ENCODE results near the gene CLPTM1.

CLPTM1 gene

DNA sequence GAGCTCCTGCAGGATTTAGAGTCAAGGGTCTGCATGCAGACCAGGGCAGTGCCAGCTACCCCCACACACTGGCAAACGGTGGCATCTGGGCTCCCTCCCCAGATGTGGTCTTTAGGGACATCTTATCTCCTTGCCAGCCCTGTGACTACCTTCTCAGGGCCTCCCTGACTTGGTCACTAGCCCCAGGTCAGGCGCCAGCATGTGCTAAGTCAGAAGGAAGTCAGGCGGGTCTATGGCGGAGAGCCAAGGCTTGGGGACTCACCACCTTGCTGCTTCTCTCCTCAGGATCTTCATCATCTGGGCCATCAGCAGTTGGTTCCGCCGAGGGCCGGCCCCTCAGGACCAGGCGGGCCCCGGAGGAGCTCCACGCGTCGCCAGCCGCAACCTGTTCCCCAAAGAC lies 17.6 kb downstream of the CLPTM1 start:
- Mint-ChIP-seq H3K9me3 (no peaks in the 10 kb centered on the region), H3K4me3 (no peak overlapping the region), H3K4me1 (no peaks in the 10 kb centered on the region), H3K27me3 (ENCODE audit: low read depth) (no peaks in the 10 kb centered on the region), H3K27ac (no peak overlapping the region), H3K36me3 (ENCODE audit: low read depth) (peaks cover 48% of the 10 kb centered on the region)
- TF ChIP-seq, protein P1, sequence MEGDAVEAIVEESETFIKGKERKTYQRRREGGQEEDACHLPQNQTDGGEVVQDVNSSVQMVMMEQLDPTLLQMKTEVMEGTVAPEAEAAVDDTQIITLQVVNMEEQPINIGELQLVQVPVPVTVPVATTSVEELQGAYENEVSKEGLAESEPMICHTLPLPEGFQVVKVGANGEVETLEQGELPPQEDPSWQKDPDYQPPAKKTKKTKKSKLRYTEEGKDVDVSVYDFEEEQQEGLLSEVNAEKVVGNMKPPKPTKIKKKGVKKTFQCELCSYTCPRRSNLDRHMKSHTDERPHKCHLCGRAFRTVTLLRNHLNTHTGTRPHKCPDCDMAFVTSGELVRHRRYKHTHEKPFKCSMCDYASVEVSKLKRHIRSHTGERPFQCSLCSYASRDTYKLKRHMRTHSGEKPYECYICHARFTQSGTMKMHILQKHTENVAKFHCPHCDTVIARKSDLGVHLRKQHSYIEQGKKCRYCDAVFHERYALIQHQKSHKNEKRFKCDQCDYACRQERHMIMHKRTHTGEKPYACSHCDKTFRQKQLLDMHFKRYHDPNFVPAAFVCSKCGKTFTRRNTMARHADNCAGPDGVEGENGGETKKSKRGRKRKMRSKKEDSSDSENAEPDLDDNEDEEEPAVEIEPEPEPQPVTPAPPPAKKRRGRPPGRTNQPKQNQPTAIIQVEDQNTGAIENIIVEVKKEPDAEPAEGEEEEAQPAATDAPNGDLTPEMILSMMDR (IDR thresholded peaks at IDR 0.05; ENCODE audit: unreplicated experiment in 3 of 3): no peak

DNA sequence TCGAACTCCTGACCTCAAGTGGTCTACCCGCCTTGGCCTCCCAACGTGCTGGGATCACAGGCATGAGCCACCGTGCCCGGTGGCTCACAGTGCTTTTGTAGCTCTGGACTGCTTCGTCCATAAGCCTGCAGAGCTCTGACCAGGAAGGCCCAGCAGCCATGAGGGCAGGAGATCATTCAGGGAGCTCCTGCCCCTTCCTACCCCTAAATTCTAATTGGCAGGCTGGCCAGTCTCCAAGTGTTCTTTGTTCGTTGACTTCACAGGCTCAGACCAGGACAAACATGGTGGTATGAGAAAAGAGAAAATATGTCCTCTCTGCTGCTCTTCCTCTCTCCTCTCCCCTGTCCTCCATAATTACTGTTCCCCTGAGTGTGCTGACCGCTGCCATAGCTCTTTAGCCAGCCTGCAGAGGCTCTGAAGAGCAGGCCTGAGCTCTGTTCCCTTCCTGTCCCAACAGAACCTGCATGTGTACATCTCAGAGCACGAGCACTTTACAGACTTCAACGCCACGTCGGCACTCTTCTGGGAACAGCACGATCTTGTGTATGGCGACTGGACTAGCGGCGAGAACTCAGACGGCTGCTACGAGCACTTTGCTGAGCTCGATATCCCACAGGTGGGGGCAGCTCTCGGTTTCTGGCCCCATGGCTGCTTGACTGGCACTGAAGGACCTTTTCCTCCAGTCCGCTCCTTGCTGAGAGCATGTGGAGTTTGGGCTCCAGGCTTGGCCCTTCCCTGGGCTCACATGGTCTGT lies 19.0 kb downstream of the CLPTM1 start:
- TF ChIP-seq, protein P1 (IDR thresholded peaks at IDR 0.05; ENCODE audit: unreplicated experiment in 3 of 3): no peak
- peaks cover 50% of the 10 kb centered on the region for H3K36me3 Mint-ChIP-seq (ENCODE audit: low read depth)
- H3K4me3 Mint-ChIP-seq: no peak overlapping the region
- no peak overlapping the region for H3K27ac Mint-ChIP-seq
- H3K4me1 Mint-ChIP-seq: no peaks in the 10 kb centered on the region
- H3K27me3 Mint-ChIP-seq (ENCODE audit: low read depth): no peaks in the 10 kb centered on the region
- no peaks in the 10 kb centered on the region for H3K9me3 Mint-ChIP-seq

DNA sequence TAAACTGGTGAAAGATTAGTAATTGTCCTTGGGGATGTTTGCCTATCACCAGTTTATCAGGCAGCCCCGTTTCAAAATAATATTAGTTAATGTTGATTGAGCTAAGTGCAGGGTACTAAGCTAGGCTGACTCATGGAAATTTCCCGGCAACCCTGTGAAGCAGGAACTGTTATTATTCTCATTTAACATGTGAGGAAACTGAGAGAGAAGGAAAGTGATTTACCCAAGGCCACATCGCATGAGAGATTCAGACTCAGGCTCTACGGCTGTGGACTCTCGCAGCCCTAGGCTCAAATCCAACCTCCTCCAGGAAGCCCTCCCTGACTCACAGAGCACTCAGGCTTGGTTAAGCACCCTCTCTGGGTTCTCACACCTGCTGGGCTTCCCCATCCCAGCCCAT lies 19.7 kb downstream of the CLPTM1 start:
- Mint-ChIP-seq H3K4me3 (no peak overlapping the region), H3K36me3 (ENCODE audit: low read depth) (peaks cover 54% of the 10 kb centered on the region), H3K27ac (no peak overlapping the region), H3K4me1 (no peaks in the 10 kb centered on the region), H3K9me3 (no peaks in the 10 kb centered on the region), H3K27me3 (ENCODE audit: low read depth) (no peaks in the 10 kb centered on the region)
- TF ChIP-seq, protein P1 (IDR thresholded peaks at IDR 0.05; ENCODE audit: unreplicated experiment in 3 of 3): no peak

DNA sequence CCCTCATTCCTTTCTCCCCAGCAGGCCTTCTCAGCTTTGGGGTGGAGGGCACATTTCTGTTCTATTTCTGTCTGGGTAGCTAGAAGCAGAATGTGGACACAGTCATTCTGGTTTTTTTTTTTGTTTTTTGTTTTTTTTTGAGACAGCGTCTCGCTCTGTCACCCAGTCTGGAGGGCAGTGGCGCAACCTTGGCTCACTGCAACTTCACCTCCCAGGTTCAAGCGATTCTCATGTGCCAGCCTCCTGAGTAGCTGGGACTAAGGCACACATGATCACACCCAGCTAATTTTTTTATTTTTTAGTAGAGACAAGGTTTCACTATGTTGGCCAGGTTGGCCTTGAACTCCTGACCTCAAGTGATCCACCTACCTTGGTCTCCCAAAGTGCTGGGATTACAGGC lies 20.3 kb downstream of the CLPTM1 start:
- H3K27me3 Mint-ChIP-seq (ENCODE audit: low read depth): no peaks in the 10 kb centered on the region
- H3K4me1 Mint-ChIP-seq: no peaks in the 10 kb centered on the region
- TF ChIP-seq, protein P1 (IDR thresholded peaks at IDR 0.05; ENCODE audit: unreplicated experiment in 3 of 3): no peak
- H3K27ac Mint-ChIP-seq: no peak overlapping the region
- no peaks in the 10 kb centered on the region for H3K9me3 Mint-ChIP-seq
- no peak overlapping the region for H3K4me3 Mint-ChIP-seq
- peaks cover 53% of the 10 kb centered on the region for H3K36me3 Mint-ChIP-seq (ENCODE audit: low read depth)

DNA sequence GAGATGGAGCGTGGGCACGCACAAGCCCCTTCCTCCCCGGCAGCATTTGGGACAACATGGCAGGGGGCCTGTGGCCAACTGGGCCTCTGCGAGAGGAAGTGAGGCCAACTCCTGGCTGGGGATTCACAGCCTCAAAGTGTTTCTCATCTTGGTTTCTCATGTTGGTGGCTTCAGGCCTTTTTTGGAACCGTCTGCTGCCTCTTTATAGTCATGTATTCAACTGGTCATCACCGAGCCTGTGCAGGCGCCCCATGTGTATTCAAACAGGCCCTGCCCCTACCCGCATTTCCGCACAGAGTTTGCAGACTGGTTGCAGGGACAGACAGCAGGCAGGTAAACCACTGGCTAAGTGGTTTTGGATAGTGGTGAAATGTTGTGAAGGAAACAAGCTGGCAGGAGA lies 28.8 kb downstream of the CLPTM1 start:
- Mint-ChIP-seq H3K27ac (no peak overlapping the region), H3K27me3 (ENCODE audit: low read depth) (no peaks in the 10 kb centered on the region), H3K4me3 (no peak overlapping the region), H3K36me3 (ENCODE audit: low read depth) (peaks cover 41% of the 10 kb centered on the region), H3K4me1 (no peaks in the 10 kb centered on the region), H3K9me3 (no peaks in the 10 kb centered on the region)
- TF ChIP-seq, protein P1 (IDR thresholded peaks at IDR 0.05; ENCODE audit: unreplicated experiment in 3 of 3): no peak

DNA sequence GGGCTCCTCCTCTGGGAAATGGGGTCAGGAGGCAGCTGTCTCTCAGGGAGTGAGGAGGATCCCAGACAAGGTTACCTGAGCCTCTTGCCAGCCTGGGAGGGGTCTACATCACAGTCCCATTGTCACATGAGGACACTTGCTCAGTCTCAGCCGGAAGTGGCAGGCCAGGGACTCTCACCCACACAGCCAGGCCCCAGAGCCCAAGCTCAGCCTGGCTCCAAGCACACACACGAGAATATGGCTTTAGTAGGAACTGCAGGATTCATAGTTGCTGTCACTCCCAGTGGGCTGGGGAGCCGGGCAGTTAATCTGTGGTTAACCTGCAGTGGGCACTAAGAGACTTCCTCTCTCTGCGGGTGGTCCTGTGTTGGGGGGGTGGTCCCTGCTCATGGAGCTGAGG lies 30.3 kb downstream of the CLPTM1 start:
- no peaks in the 10 kb centered on the region for H3K9me3 Mint-ChIP-seq
- TF ChIP-seq, protein P1 (IDR thresholded peaks at IDR 0.05; ENCODE audit: unreplicated experiment in 3 of 3): no peak
- H3K4me1 Mint-ChIP-seq: no peaks in the 10 kb centered on the region
- H3K4me3 Mint-ChIP-seq: no peak overlapping the region
- no peaks in the 10 kb centered on the region for H3K27me3 Mint-ChIP-seq (ENCODE audit: low read depth)
- H3K27ac Mint-ChIP-seq: no peak overlapping the region
- peaks cover 33% of the 10 kb centered on the region for H3K36me3 Mint-ChIP-seq (ENCODE audit: low read depth)

Data from nephron (organoid).